SH-SY5Y (cell line): ENCODE results near the gene RNF8.

ENCODE experiments used
- GATA2 ChIP-seq: IDR thresholded peaks from 2 replicates; pipeline ENCODE4 v1.6.1; 2011; ENCODE audit warnings: mild to moderate bottlenecking, low read depth, low read length
- GATA3 ChIP-seq: IDR thresholded peaks from 2 replicates; pipeline ENCODE4 v1.6.1; 2011; ENCODE audit warnings: low read depth, mild to moderate bottlenecking, low read length, moderate library complexity

- TF ChIP-seq GATA3 (no peak), GATA2 (no peak)
Observed at GRCh38 chr6:37407948-37408347, 54.2 kb downstream of the RNF8 start.
